ENCODE measurements around the gene TMEM43. TPM values are rescaled to one million over a fixed set of nuclear protein-coding genes. Genes with fewer than 3 reads are reported as not detected.

TMEM43 gene
- total and polyA plus RNA-seq, 2 experiments from 2014 or later: 59.4 to 73.1 TPM

DNA sequence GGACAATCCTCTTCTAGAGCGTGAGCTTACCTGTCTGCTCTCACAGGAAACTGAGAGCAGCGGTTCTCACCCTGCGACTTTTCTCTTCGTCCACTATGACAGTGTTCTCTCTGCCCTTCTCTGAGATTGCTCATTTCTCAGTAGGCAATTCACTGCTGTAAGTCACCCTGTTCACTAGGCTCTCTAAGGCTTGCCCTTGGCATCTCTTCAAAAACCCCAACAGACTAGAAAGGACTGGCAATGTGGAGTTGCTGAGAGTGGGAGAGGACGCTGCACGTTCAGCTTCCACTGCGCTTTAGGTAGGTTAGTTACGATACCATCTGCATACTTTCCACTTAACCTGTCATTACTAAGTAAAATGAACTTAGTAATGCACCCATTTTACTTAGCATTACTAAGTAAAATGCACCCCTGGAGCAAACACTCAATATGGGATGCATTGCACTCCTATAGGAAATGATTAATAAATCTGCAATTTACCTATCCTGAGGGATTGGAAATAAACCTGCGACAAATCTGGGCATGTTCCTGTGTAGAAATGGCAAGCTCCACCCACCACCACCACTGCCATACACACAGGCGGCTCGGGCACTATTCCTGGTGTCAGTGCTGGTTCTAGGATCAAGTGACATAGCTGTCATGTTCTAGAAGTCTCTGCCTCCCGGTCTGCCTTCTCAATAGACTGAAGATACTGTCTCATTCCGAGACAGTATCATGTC is 32.1 kb downstream of the TMEM43 start:
- Histone ChIP-seq H3K27ac (no peak overlapping the region), H3K4me3 (no peak overlapping the region), H3K79me2 (peaks cover 7% of the 10 kb centered on the region), H3K4me2 (no peak overlapping the region), H3K9me3 (ENCODE audit: low read depth) (peaks cover 10% of the 10 kb centered on the region), H3K4me1 (ENCODE audit: insufficient read depth) (no peaks in the 10 kb centered on the region), H3K9me2 (replicated peaks; ENCODE audit: insufficient read depth) (no peaks in the 10 kb centered on the region), H2AFZ (no peak overlapping the region), H4K20me1 (ENCODE audit: insufficient read depth, poor library complexity, severe bottlenecking) (no peaks in the 10 kb centered on the region), H3K36me3 (replicated peaks; ENCODE audit: insufficient read depth, low read depth) (peaks cover 2% of the 10 kb centered on the region), H3K27me3 (no peaks in the 10 kb centered on the region)
- no peak for DNase-seq (ENCODE audit: low spot score)
- WGBS (ENCODE audit: low lambda C conversion rate, missing lambda C conversion rate): 91% methylated on average over 13 of the region's 13 CpGs
- TF ChIP-seq EZH2 (IDR thresholded peaks at IDR 0.05; ENCODE audit: borderline replicate concordance) (no peak), EZH2phosphoT487 (IDR thresholded peaks at IDR 0.05; ENCODE audit: low read depth, severe bottlenecking, unreplicated experiment) (no peak)

DNA sequence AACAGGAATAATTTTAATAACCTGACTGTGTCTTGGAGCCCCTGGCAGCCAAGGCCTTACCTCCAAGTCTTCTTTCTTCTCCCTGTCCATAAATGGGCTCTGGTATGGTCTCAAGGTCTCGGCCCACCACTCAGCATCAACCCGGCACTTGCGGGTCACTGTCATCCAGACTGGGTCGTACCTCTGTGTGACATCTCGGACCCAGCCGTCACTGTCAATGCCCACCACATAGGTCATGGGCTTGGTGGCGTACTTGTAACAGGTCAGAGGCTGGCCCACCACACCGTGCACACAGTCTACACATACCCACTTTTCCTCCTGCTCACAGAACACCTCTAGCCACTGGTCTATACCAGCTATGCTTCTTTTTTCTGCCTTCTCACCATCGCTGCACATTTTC is 33.1 kb downstream of the TMEM43 start:
- no peak for DNase-seq (ENCODE audit: low spot score)
- 97% methylated on average over 9 of the region's 9 CpGs for WGBS (ENCODE audit: low lambda C conversion rate, missing lambda C conversion rate)
- Histone ChIP-seq H3K79me2 (peaks cover 12% of the 10 kb centered on the region), H3K4me3 (no peak overlapping the region), H2AFZ (no peak overlapping the region), H3K27ac (no peak overlapping the region), H3K9me2 (replicated peaks; ENCODE audit: insufficient read depth) (no peaks in the 10 kb centered on the region), H3K27me3 (no peaks in the 10 kb centered on the region), H3K9me3 (ENCODE audit: low read depth) (peaks cover 16% of the 10 kb centered on the region), H3K4me2 (no peak overlapping the region), H3K36me3 (replicated peaks; ENCODE audit: insufficient read depth, low read depth) (peaks cover 9% of the 10 kb centered on the region), H4K20me1 (ENCODE audit: insufficient read depth, poor library complexity, severe bottlenecking) (no peaks in the 10 kb centered on the region), H3K4me1 (ENCODE audit: insufficient read depth) (no peaks in the 10 kb centered on the region)
- TF ChIP-seq, protein P1, sequence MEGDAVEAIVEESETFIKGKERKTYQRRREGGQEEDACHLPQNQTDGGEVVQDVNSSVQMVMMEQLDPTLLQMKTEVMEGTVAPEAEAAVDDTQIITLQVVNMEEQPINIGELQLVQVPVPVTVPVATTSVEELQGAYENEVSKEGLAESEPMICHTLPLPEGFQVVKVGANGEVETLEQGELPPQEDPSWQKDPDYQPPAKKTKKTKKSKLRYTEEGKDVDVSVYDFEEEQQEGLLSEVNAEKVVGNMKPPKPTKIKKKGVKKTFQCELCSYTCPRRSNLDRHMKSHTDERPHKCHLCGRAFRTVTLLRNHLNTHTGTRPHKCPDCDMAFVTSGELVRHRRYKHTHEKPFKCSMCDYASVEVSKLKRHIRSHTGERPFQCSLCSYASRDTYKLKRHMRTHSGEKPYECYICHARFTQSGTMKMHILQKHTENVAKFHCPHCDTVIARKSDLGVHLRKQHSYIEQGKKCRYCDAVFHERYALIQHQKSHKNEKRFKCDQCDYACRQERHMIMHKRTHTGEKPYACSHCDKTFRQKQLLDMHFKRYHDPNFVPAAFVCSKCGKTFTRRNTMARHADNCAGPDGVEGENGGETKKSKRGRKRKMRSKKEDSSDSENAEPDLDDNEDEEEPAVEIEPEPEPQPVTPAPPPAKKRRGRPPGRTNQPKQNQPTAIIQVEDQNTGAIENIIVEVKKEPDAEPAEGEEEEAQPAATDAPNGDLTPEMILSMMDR (IDR thresholded peaks at IDR 0.05; ENCODE audit: poor library complexity): no peak
- no peak for TF ChIP-seq EZH2phosphoT487 (IDR thresholded peaks at IDR 0.05; ENCODE audit: low read depth, severe bottlenecking, unreplicated experiment)
- no peak for TF ChIP-seq EZH2 (IDR thresholded peaks at IDR 0.05; ENCODE audit: borderline replicate concordance)

DNA sequence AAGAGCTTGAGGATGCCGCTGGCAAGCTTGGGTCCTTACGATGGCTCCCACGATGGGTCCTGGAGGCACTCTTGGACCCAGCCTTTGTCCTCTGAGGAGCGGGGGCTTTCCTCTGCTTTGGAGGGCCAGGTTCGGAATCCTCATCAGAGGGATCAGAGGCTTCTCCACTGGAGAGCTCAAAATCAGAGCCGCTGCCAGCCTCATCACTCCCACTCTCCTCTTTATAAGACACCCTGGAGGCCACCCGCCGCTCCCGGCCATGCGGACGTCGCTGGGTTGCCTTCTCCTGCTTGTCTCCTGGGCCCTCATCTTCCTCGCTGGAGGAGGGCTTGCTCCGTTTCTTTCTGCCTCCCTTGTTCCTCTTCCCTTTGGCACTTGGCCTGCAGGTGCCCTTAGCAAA is 33.5 kb downstream of the TMEM43 start:
- Histone ChIP-seq H3K79me2 (peaks cover 12% of the 10 kb centered on the region), H2AFZ (no peak overlapping the region), H3K4me1 (ENCODE audit: insufficient read depth) (no peaks in the 10 kb centered on the region), H3K36me3 (replicated peaks; ENCODE audit: insufficient read depth, low read depth) (peaks cover 9% of the 10 kb centered on the region), H3K4me2 (no peak overlapping the region), H3K9me3 (ENCODE audit: low read depth) (peaks cover 16% of the 10 kb centered on the region), H3K9me2 (replicated peaks; ENCODE audit: insufficient read depth) (no peaks in the 10 kb centered on the region), H3K27me3 (no peaks in the 10 kb centered on the region), H3K4me3 (no peak overlapping the region), H3K27ac (no peak overlapping the region), H4K20me1 (ENCODE audit: insufficient read depth, poor library complexity, severe bottlenecking) (no peaks in the 10 kb centered on the region)
- TF ChIP-seq, protein P1 (IDR thresholded peaks at IDR 0.05; ENCODE audit: poor library complexity): no peak
- no peak for TF ChIP-seq EZH2 (IDR thresholded peaks at IDR 0.05; ENCODE audit: borderline replicate concordance)
- TF ChIP-seq EZH2phosphoT487 (IDR thresholded peaks at IDR 0.05; ENCODE audit: low read depth, severe bottlenecking, unreplicated experiment): no peak
- WGBS (ENCODE audit: low lambda C conversion rate, missing lambda C conversion rate): 97% methylated on average over 14 of the region's 14 CpGs
- no peak for DNase-seq (ENCODE audit: low spot score)

DNA sequence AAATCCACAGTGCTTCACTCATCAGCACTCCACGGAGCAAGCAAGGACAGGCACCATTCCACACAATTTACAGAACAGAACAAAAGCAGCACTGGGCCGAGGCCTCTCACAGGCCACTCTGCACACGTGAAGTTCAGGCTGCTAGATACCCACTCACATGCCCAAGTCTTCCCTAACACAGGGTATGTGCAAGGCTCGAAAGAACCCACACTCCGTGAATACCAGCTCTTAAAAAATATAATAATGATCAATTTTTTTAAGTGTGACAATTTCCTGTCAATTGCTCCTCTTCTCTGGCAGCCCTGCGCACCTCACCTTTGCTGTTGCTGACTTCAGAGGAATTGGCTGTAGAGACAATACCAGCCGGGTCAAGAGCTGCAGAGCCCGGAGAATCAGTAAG is 34.6 kb downstream of the TMEM43 start:
- H3K36me3 ChIP-seq (replicated peaks; ENCODE audit: insufficient read depth, low read depth): peaks cover 9% of the 10 kb centered on the region
- 99% methylated on average over 8 of the region's 8 CpGs for WGBS (ENCODE audit: low lambda C conversion rate, missing lambda C conversion rate)

More for the DNA sequence above, 34.6 kb downstream of the TMEM43 start:
- Histone ChIP-seq H3K9me3 (ENCODE audit: low read depth) (peaks cover 16% of the 10 kb centered on the region), H3K27me3 (no peaks in the 10 kb centered on the region), H4K20me1 (ENCODE audit: insufficient read depth, poor library complexity, severe bottlenecking) (no peaks in the 10 kb centered on the region), H2AFZ (no peak overlapping the region), H3K4me1 (ENCODE audit: insufficient read depth) (no peaks in the 10 kb centered on the region), H3K79me2 (peaks cover 12% of the 10 kb centered on the region), H3K4me3 (no peak overlapping the region), H3K4me2 (no peak overlapping the region), H3K27ac (no peak overlapping the region), H3K9me2 (replicated peaks; ENCODE audit: insufficient read depth) (no peaks in the 10 kb centered on the region)
- TF ChIP-seq EZH2 (IDR thresholded peaks at IDR 0.05; ENCODE audit: borderline replicate concordance): no peak
- no peak for TF ChIP-seq EZH2phosphoT487 (IDR thresholded peaks at IDR 0.05; ENCODE audit: low read depth, severe bottlenecking, unreplicated experiment)
- TF ChIP-seq, protein P1 (IDR thresholded peaks at IDR 0.05; ENCODE audit: poor library complexity): no peak
- no peak for DNase-seq (ENCODE audit: low spot score)

All from hepatocyte (in vitro differentiated cells).